ENCODE results near the gene MTMR10.

DNA sequence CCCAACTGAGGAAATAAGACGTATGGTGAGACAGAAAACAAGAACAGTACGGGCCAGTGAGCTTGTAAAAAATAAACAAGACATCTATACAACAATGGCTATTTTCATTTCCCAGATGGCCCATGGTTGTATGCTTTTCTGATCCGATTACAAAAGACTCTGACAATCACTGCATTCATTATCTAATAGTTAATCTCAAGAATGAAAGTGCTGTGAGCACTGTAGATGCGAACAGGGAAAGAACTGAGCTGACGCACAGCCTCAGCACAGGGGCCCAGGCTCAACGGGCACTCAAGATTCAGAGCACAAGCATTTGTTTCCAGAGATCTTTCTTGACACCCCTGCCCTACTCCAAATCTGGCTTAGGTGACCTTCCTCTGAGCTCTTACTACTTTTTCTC, 6.9 kb downstream of the MTMR10 start:
- TF ChIP-seq, protein P1, sequence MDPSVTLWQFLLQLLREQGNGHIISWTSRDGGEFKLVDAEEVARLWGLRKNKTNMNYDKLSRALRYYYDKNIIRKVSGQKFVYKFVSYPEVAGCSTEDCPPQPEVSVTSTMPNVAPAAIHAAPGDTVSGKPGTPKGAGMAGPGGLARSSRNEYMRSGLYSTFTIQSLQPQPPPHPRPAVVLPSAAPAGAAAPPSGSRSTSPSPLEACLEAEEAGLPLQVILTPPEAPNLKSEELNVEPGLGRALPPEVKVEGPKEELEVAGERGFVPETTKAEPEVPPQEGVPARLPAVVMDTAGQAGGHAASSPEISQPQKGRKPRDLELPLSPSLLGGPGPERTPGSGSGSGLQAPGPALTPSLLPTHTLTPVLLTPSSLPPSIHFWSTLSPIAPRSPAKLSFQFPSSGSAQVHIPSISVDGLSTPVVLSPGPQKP (IDR thresholded peaks at IDR 0.05; ENCODE audit: low read depth, low read length) = no peak
- TF ChIP-seq, protein P2, sequence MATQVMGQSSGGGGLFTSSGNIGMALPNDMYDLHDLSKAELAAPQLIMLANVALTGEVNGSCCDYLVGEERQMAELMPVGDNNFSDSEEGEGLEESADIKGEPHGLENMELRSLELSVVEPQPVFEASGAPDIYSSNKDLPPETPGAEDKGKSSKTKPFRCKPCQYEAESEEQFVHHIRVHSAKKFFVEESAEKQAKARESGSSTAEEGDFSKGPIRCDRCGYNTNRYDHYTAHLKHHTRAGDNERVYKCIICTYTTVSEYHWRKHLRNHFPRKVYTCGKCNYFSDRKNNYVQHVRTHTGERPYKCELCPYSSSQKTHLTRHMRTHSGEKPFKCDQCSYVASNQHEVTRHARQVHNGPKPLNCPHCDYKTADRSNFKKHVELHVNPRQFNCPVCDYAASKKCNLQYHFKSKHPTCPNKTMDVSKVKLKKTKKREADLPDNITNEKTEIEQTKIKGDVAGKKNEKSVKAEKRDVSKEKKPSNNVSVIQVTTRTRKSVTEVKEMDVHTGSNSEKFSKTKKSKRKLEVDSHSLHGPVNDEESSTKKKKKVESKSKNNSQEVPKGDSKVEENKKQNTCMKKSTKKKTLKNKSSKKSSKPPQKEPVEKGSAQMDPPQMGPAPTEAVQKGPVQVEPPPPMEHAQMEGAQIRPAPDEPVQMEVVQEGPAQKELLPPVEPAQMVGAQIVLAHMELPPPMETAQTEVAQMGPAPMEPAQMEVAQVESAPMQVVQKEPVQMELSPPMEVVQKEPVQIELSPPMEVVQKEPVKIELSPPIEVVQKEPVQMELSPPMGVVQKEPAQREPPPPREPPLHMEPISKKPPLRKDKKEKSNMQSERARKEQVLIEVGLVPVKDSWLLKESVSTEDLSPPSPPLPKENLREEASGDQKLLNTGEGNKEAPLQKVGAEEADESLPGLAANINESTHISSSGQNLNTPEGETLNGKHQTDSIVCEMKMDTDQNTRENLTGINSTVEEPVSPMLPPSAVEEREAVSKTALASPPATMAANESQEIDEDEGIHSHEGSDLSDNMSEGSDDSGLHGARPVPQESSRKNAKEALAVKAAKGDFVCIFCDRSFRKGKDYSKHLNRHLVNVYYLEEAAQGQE (IDR thresholded peaks at IDR 0.05) = no peak
- TF ChIP-seq MAZ (IDR thresholded peaks at IDR 0.05; ENCODE audit: borderline replicate concordance, low read depth, low read length) (no peak), POLR2A (IDR thresholded peaks at IDR 0.05; ENCODE audit: low read length) (no peak), FOSL2 (IDR thresholded peaks at IDR 0.05) (no peak), FOSL2 (CRISPR knock-in tag; IDR thresholded peaks at IDR 0.05) (no peak), KDM5A (IDR thresholded peaks at IDR 0.05) (no peak)

Data from A549 (cell line).